Fibroblast of lung (primary cell): ENCODE measurements around the gene HECW1. TPM values are rescaled to one million over a fixed set of nuclear protein-coding genes. Genes with fewer than 3 reads are reported as not detected.
"Not testable (repeated sequence)": the region's sequence is repeated elsewhere in the genome, so short reads cannot be mapped to it uniquely, and the experiment has no call there.

Experiments used
- DNase-seq, 2 donors: peaks; one replicate each; pipeline versions ENCODE4 v3.0.0 to v3.0.0-alpha.2; 2010; ENCODE audit warnings: low read depth in 2 of 2
- H2AFZ ChIP-seq: 2 replicates; pipeline ENCODE4 v1.5.1; 2012; ENCODE audit warnings: low read length, control low read depth, inconsistent platforms
- H3K27ac ChIP-seq: 2 replicates; pipeline ENCODE4 v1.5.1; 2011; ENCODE audit warnings: low read length, control low read depth; ENCODE audit not compliant: insufficient read depth
- H3K27me3 ChIP-seq: 2 replicates; pipeline ENCODE4 v1.5.1; 2011; ENCODE audit warnings: mild to moderate bottlenecking, low read length; ENCODE audit not compliant: control insufficient read depth, insufficient read depth
- H3K36me3 ChIP-seq: 2 replicates; pipeline ENCODE4 v1.5.1; 2011; ENCODE audit warnings: low read length; ENCODE audit not compliant: control insufficient read depth, insufficient read depth
- H3K4me1 ChIP-seq: 2 replicates; pipeline ENCODE4 v1.5.1; 2011; ENCODE audit warnings: low read length; ENCODE audit not compliant: control insufficient read depth, insufficient read depth; ENCODE audit errors: extremely low read depth
- H3K4me2 ChIP-seq: 2 replicates; pipeline ENCODE4 v1.5.1; 2011; ENCODE audit warnings: low read length, control low read depth; ENCODE audit not compliant: insufficient read depth; ENCODE audit errors: extremely low read depth
- H3K4me3 ChIP-seq, 4 experiments: fragments of 200-600 bp in 1 of 4; sonication (generic) in 1 of 4; replicated peaks in 1 of 4; 2 replicates each; pipeline ENCODE4 v1.5.1; 2011 to 2016; ENCODE audit warnings: low read length in 4 of 4, low read depth in 3 of 4, mild to moderate bottlenecking in 3 of 4, control low read depth in 2 of 4, inconsistent platforms in 1 of 4, mixed read lengths in 1 of 4; ENCODE audit not compliant: insufficient read depth in 1 of 4; ENCODE audit errors: control extremely low read depth in 1 of 4
- H3K79me2 ChIP-seq: 2 replicates; pipeline ENCODE4 v1.5.1; 2012; ENCODE audit warnings: mild to moderate bottlenecking, low read length, inconsistent platforms; ENCODE audit not compliant: control insufficient read depth, insufficient read depth
- H3K9ac ChIP-seq: 2 replicates; pipeline ENCODE4 v1.5.1; 2011; ENCODE audit warnings: mild to moderate bottlenecking, low read length, control low read depth; ENCODE audit not compliant: insufficient read depth
- H3K9me3 ChIP-seq: 2 replicates; pipeline ENCODE4 v1.5.1; 2012; ENCODE audit warnings: low read depth, low read length; ENCODE audit not compliant: control insufficient read depth, insufficient read depth
- H4K20me1 ChIP-seq: 2 replicates; pipeline ENCODE4 v1.5.1; 2011; ENCODE audit warnings: low read length; ENCODE audit not compliant: control insufficient read depth, insufficient read depth; ENCODE audit errors: extremely low read depth
- EZH2 ChIP-seq: IDR thresholded peaks from 2 replicates; pipeline ENCODE4 v1.5.1; 2012; ENCODE audit warnings: low read length, control low read depth, mild to moderate bottlenecking; ENCODE audit errors: missing control alignments
- polyA plus RNA-seq, 2 donors: library from polyadenylated mRNA; depleted of rRNA in 1 of 2; stranded (reverse) in 1 of 2; unstranded in 1 of 2; fragments of >200 nt; gene quantifications; 2 replicates each; pipeline ENCODE4 v1.2.1, GENCODE V29; 2011 to 2012; ENCODE audit warnings: missing spikeins in 1 of 2
- total RNA-seq: library from RNA; depleted of rRNA; stranded (reverse); fragments of >200 nt; gene quantifications from 2 replicates; pipeline ENCODE4 v1.2.1, GENCODE V29; 2014
- TF ChIP-seq, protein P1 (sequence below), 2 donors: IDR thresholded peaks in 1 of 2; conservative IDR thresholded peaks in 1 of 2; 1 replicate in 1 of 2; 2 replicates in 1 of 2; pipeline ENCODE4 v1.5.1; 2011 to 2012; ENCODE audit warnings: low read length in 2 of 2, control low read depth in 1 of 2, inconsistent platforms in 1 of 2, low read depth in 1 of 2, mild to moderate bottlenecking in 1 of 2

The HECW1 gene
- total and polyA plus RNA-seq, 2 donors (not counting 1 experiment from before 2014, with no cell fraction given) = 1.1 to 6.1 TPM

DNA sequence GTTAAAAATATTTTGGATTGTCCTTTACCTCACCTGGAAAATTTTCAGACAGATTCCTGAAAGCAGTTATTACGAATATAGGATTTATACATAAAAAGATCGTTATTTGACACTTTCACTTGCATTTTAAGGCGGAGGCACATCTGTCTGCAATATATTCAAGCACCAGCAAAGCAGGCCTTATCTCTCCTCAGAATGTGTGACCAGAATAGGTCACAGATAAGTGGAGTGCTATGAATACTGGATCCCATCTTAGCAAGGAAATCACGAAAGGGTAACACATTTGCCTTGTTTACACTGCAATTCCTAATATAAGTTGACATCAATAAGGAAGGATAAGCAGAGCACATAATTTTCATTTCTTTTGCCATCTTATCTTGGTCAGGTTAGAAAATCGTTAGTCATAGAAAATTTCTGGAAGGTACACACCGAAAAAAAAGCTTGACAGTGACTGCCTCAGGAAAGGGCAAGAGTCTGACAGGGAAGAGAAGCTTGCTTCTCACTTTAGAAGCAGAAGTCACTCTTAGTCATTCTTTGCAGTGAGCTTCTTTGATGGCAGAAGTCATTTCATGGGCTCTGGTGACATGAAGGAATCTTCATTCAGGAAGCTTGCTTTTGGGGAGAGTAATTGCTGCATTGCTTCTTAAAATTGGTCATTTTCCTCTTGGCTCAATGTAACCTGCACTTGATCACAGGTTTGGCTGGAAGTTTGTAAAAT lies 372.4 kb downstream of the HECW1 start:
- Histone ChIP-seq H3K27ac (no peak overlapping the region), H3K79me2 (no peaks in the 10 kb centered on the region), H2AFZ (no peak overlapping the region), H3K9me3 (no peaks in the 10 kb centered on the region), H3K36me3 (no peaks in the 10 kb centered on the region), H3K9ac (no peak overlapping the region), H3K27me3 (no peaks in the 10 kb centered on the region), H3K4me1 (peaks cover 4% of the 10 kb centered on the region), H4K20me1 (no peaks in the 10 kb centered on the region), H3K4me3 (no peak overlapping the region), H3K4me2 (no peak overlapping the region)
- no peak for DNase-seq
- TF ChIP-seq, protein P1, sequence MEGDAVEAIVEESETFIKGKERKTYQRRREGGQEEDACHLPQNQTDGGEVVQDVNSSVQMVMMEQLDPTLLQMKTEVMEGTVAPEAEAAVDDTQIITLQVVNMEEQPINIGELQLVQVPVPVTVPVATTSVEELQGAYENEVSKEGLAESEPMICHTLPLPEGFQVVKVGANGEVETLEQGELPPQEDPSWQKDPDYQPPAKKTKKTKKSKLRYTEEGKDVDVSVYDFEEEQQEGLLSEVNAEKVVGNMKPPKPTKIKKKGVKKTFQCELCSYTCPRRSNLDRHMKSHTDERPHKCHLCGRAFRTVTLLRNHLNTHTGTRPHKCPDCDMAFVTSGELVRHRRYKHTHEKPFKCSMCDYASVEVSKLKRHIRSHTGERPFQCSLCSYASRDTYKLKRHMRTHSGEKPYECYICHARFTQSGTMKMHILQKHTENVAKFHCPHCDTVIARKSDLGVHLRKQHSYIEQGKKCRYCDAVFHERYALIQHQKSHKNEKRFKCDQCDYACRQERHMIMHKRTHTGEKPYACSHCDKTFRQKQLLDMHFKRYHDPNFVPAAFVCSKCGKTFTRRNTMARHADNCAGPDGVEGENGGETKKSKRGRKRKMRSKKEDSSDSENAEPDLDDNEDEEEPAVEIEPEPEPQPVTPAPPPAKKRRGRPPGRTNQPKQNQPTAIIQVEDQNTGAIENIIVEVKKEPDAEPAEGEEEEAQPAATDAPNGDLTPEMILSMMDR (conservative IDR thresholded peaks at IDR 0.05 in 1 of 2, IDR thresholded peaks at IDR 0.05 in 1 of 2; ENCODE audit: low read depth in 1 of 2, low read length in 2 of 2) = no peak
- no peak for TF ChIP-seq EZH2

DNA sequence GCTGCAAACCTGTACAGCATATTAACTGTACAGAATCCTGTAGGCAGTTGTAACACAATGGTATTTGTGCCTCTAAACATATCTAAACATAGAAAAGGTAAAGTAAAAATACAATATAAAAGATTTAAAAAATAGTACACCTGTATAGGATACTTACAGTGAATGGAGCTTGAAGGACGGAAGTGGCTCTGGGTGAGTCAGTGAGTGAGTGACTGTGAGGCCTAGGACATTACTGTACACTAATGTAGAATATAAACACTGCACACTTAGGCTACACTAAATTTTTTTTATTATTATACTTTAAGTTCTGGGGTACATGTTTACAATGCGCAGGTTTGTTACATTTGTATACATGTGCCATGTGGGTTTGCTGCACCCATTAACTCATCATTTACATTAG lies 373.1 kb downstream of the HECW1 start:
- no peak for DNase-seq
- Histone ChIP-seq H4K20me1 (no peaks in the 10 kb centered on the region), H3K9me3 (no peaks in the 10 kb centered on the region), H3K36me3 (no peaks in the 10 kb centered on the region), H3K4me3 (no peak overlapping the region), H3K27ac (no peak overlapping the region), H3K4me1 (peaks cover 4% of the 10 kb centered on the region), H3K27me3 (no peaks in the 10 kb centered on the region), H3K4me2 (no peak overlapping the region), H3K79me2 (no peaks in the 10 kb centered on the region), H2AFZ (no peak overlapping the region), H3K9ac (no peak overlapping the region)
- TF ChIP-seq EZH2 = no peak
- TF ChIP-seq, protein P1 (conservative IDR thresholded peaks at IDR 0.05 in 1 of 2, IDR thresholded peaks at IDR 0.05 in 1 of 2; ENCODE audit: low read depth in 1 of 2, low read length in 2 of 2) = no peak

DNA sequence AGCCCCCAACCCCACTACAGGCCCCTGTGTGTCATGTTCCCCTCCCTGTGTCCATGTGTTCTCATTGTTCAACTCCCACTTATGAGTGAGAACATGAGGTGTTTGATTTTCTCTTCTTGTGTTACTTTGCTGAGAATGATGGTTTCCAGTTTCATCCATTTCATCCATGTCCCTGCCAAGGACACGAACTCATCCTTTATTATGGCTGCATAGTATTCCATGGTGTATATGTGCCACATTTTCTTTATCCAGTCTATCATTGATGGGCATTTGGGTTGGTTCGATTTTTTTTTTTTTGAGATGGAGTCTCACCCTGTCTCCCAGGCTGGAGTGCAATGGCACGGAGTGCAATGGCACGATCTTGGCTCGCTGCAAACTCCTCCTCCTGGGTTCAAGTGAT lies 373.6 kb downstream of the HECW1 start:
- not testable (repeated sequence) for H3K4me1 ChIP-seq, DNase-seq

More for the DNA sequence above, 373.6 kb downstream of the HECW1 start:
- not testable (repeated sequence) for H3K4me3 ChIP-seq, H3K4me2 ChIP-seq, H3K79me2 ChIP-seq, H3K27me3 ChIP-seq, H3K36me3 ChIP-seq, H3K9ac ChIP-seq, H3K27ac ChIP-seq, H4K20me1 ChIP-seq, H2AFZ ChIP-seq, H3K9me3 ChIP-seq
